Thyroid gland (tissue), 4 donors: ENCODE results near the gene KCNH5. TPM values are rescaled to one million over a fixed set of nuclear protein-coding genes. Genes with fewer than 3 reads are reported as not detected.

Experiments
- DNase-seq, 2 donors: peaks; one replicate each; pipeline ENCODE4 v3.0.0-alpha.2; 2019
- H3K27ac ChIP-seq, 3 donors: fragments of 200-600 bp; sonication (generic); 1 replicate in 2 of 3; 2 replicates in 1 of 3; pipeline ENCODE4 v1.5.1; 2016 to 2019; ENCODE audit warnings: mild to moderate bottlenecking in 1 of 3, moderate library complexity in 1 of 3
- H3K27me3 ChIP-seq: fragments of 200-600 bp; sonication (generic); one replicate; pipeline ENCODE4 v1.5.1; 2019
- H3K36me3 ChIP-seq, 2 donors: fragments of 200-600 bp; sonication (generic); one replicate each; pipeline ENCODE4 v1.5.1; 2016 to 2019
- H3K4me1 ChIP-seq, 2 donors: fragments of 200-600 bp; sonication (generic); one replicate each; pipeline ENCODE4 v1.5.1; 2017 to 2019
- H3K4me3 ChIP-seq, 3 donors: fragments of 200-600 bp; sonication (generic); replicated peaks in 1 of 3; 1 replicate in 2 of 3; 2 replicates in 1 of 3; pipeline ENCODE4 v1.5.1; 2016; ENCODE audit warnings: mild to moderate bottlenecking in 1 of 3
- H3K9me3 ChIP-seq: fragments of 200-600 bp; sonication (generic); one replicate; pipeline ENCODE4 v1.5.1; 2017
- POLR2A ChIP-seq, 2 donors: fragments of 450-650 bp; IDR thresholded peaks; one replicate each; pipeline ENCODE4 v1.6.1; 2017; ENCODE audit warnings: antibody characterized with exemption in 2 of 2, mild to moderate bottlenecking in 2 of 2, moderate library complexity in 1 of 2
- WGBS, 2 donors: methylation state at CpG; one replicate each; pipeline ENCODE4 v1.1.5; 2017; 5-methylcytosine and 5-hydroxymethylcytosine counted together
- intact Hi-C: fragments of 100-400 bp; cut with DNase I; formaldehyde crosslinking; loops from one replicate; pipeline ENCODE4 v1.15.1; 2023
- total RNA-seq, 4 donors: library from RNA; depleted of rRNA; stranded (reverse); fragments of >200 nt; gene quantifications; one replicate each; pipeline ENCODE4 v1.2.3, GENCODE V29; 2016
- TF ChIP-seq, protein P1 (sequence below), 6 experiments: fragments of 200-600 bp in 3 of 6; fragments of 450-650 bp in 3 of 6; sonication (generic) in 3 of 6; IDR thresholded peaks; one replicate each; pipeline ENCODE4 v1.5.1; 2016 to 2019; ENCODE audit warnings: antibody characterized with exemption in 6 of 6, mild to moderate bottlenecking in 2 of 6, inconsistent platforms in 1 of 6, moderate library complexity in 1 of 6

Gene KCNH5
- total RNA-seq, 4 donors from 2014 or later, result not detected

GRCh38 chr14:62739647-62740046, 305.6 kb downstream of the KCNH5 start:
- intact Hi-C loops, result no loop called here
- TF ChIP-seq, protein P1, sequence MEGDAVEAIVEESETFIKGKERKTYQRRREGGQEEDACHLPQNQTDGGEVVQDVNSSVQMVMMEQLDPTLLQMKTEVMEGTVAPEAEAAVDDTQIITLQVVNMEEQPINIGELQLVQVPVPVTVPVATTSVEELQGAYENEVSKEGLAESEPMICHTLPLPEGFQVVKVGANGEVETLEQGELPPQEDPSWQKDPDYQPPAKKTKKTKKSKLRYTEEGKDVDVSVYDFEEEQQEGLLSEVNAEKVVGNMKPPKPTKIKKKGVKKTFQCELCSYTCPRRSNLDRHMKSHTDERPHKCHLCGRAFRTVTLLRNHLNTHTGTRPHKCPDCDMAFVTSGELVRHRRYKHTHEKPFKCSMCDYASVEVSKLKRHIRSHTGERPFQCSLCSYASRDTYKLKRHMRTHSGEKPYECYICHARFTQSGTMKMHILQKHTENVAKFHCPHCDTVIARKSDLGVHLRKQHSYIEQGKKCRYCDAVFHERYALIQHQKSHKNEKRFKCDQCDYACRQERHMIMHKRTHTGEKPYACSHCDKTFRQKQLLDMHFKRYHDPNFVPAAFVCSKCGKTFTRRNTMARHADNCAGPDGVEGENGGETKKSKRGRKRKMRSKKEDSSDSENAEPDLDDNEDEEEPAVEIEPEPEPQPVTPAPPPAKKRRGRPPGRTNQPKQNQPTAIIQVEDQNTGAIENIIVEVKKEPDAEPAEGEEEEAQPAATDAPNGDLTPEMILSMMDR (IDR thresholded peaks at IDR 0.05), result no peak
- TF ChIP-seq POLR2A (IDR thresholded peaks at IDR 0.05), result no peak

DNA sequence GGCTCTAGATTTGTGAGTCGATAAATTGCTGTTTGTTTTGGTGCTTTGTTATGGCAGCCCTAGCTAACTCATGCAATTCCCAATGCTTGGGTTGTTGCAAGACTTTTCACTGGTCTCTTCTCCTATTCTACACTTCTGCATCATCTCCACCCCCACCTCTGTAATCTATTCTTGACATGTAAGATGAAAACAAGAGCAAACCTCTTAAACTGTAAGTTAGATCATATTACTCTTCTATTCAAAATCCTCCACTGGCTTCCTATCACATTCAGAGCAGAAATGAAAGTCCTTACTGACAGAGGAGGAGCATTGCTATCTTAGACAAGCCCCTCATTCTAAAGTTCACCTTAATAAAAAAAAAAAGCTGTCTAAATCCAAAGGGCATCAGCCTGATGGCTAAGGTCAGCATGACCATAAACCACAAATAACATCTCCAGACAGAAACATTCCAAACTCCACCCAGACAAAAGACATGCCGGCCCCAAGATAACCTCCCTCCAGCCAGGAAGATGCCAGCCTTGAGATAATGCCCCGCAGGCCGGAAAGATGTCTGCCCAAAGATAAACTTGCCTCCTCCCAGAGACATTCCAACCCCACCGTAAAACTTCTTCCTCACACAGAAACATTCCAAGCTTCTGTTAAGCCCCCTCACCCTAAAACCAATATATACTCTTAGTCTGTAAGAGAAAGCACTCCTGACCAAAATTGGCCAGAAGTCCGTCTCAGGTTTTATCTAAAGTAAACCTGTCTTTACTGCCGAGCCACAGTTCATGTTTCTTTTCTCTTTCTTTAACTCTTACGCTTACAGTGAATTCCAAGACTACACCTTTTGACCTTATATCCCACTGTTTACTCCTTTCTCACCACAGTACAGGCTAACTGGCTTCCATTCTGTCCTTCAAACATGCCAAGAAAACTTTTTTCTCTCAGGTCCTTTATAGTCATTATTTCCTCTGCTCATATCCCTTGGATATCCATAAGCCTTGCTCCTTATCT, 308.9 kb downstream of the KCNH5 start:
- no peaks in the 10 kb centered on the region for H3K4me1 ChIP-seq
- no peaks in the 10 kb centered on the region for H3K36me3 ChIP-seq
- WGBS, 2 donors, result 80 to 84% methylated on average over 8 of the region's 8 CpGs
- TF ChIP-seq, protein P1 (IDR thresholded peaks at IDR 0.05), result no peak
- TF ChIP-seq POLR2A (IDR thresholded peaks at IDR 0.05), result no peak
- no peak overlapping the region for H3K27ac ChIP-seq
- intact Hi-C loops, result no loop called here
- no peak for DNase-seq
- no peak overlapping the region for H3K4me3 ChIP-seq
- H3K9me3 ChIP-seq, result no peaks in the 10 kb centered on the region
- H3K27me3 ChIP-seq, result no peaks in the 10 kb centered on the region

More at GRCh38 chr14:62739647-62740046, 305.6 kb downstream of the KCNH5 start:
- Histone ChIP-seq H3K4me1 (no peaks in the 10 kb centered on the region), H3K27me3 (no peaks in the 10 kb centered on the region), H3K9me3 (no peaks in the 10 kb centered on the region), H3K36me3 (no peaks in the 10 kb centered on the region), H3K27ac (no peak overlapping the region), H3K4me3 (no peak overlapping the region)
- WGBS, 2 donors, result 65 to 71% methylated on average over 3 of the region's 3 CpGs
- DNase-seq, result no peak

DNA sequence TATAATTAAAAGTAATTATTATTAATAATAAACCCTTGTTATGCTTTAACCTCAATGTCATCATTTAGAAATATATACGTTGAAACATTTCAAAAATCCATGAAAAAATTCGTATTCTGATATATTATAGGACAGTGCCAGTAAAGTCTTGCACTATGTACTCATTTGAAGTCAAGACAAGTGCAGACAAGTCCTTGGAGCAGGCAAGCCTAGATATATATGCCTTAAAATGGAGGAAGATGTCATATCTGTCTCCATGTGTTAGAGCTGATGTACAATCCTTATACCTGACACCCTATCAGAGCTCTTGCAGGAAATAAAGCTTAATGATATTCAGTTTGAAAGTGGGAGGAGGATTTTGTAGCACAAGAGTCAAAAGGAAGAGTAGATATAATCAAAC, 310.4 kb downstream of the KCNH5 start:
- H3K27ac ChIP-seq, result no peak overlapping the region
- H3K9me3 ChIP-seq, result no peaks in the 10 kb centered on the region
- 86 to 87% methylated on average over 2 of the region's 2 CpGs for WGBS, 2 donors
- no peak overlapping the region for H3K4me3 ChIP-seq
- DNase-seq, result no peak
- intact Hi-C loops, result no loop called here
- no peaks in the 10 kb centered on the region for H3K4me1 ChIP-seq
- TF ChIP-seq, protein P1 (IDR thresholded peaks at IDR 0.05), result no peak
- no peak for TF ChIP-seq POLR2A (IDR thresholded peaks at IDR 0.05)
- no peaks in the 10 kb centered on the region for H3K36me3 ChIP-seq
- H3K27me3 ChIP-seq, result no peaks in the 10 kb centered on the region

DNA sequence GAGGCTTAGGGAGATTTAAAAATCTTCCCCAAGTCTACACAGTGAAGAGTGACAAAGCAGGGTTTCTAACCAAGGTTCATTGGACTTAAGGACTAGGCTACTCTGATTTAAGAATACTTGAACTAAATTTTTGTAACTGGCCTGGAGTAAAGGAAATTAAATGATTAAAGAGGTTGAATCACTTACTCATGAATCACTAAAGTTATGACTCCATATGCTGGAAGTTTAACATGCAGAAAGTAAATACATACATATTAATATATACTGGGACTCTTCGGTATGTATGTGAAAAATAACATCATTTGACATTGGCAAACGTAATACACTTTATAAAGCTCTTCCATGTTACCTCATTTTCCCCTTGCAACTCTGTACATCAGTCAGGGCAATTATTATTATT, 322.9 kb downstream of the KCNH5 start:
- no peaks in the 10 kb centered on the region for H3K9me3 ChIP-seq
- H3K4me3 ChIP-seq, result no peak overlapping the region
- no peak for DNase-seq
- WGBS, 2 donors, result 77 to 88% methylated on average over 2 of the region's 2 CpGs
- no peaks in the 10 kb centered on the region for H3K27me3 ChIP-seq
- intact Hi-C loops, result no loop called here
- H3K36me3 ChIP-seq, result no peaks in the 10 kb centered on the region
- H3K27ac ChIP-seq, result no peak overlapping the region
- no peaks in the 10 kb centered on the region for H3K4me1 ChIP-seq
- TF ChIP-seq, protein P1 (IDR thresholded peaks at IDR 0.05), result no peak
- TF ChIP-seq POLR2A (IDR thresholded peaks at IDR 0.05), result no peak

- Histone ChIP-seq H3K4me1 (no peaks in the 10 kb centered on the region), H3K9me3 (no peaks in the 10 kb centered on the region), H3K36me3 (no peaks in the 10 kb centered on the region), H3K4me3 (no peak overlapping the region), H3K27me3 (no peaks in the 10 kb centered on the region), H3K27ac (no peak overlapping the region)
- WGBS, 2 donors, result 96% methylated on average over 1 of the region's 1 CpG
- TF ChIP-seq POLR2A (IDR thresholded peaks at IDR 0.05), result no peak
- TF ChIP-seq, protein P1 (IDR thresholded peaks at IDR 0.05), result no peak
- DNase-seq, result no peak
- intact Hi-C loops, result no loop called here
Observed at GRCh38 chr14:62718629-62719028, 326.6 kb downstream of the KCNH5 start.
